Measurements from ENCODE around the gene CTIF. TPM values are rescaled to one million over a fixed set of nuclear protein-coding genes. Genes with fewer than 3 reads are reported as not detected.

The CTIF gene
- total and polyA plus RNA-seq, 12 donors, result 20.5 to 159 (median 57.0) TPM

GRCh38 chr18:48672671-48673340 lies 134.0 kb downstream of the CTIF start:
- 87 to 91% (median 91%) methylated on average over 5 to 6 of the region's 6 CpGs for whole genome bisulfite sequencing, 4 donors
- no peak overlapping the region for H3K27ac ChIP-seq
- no peak overlapping the region for H3K4me3 ChIP-seq
- H3K27me3 ChIP-seq, result no peaks in the 10 kb centered on the region
- peak in 3 of 7 donors; percentile 9 to 64 (median 19) for DNase-seq
- H3K36me3 ChIP-seq (replicated peaks in 1 of 2), result peaks cover 0 to 11% of the 10 kb centered on the region in 2 donors
- intact Hi-C loops (cut with DNase I), result loop anchor here (10.0 kb wide), 6 partner anchors 112 to 742 kb away; no protein-coding TSS in a partner anchor
- TF ChIP-seq POLR2A (IDR thresholded peaks at IDR 0.05), result no peak
- TF ChIP-seq CTCF (IDR thresholded peaks at IDR 0.05), result no peak
- H3K4me1 ChIP-seq (replicated peaks in 1 of 2), result peaks cover 8 to 19% of the 10 kb centered on the region in 2 donors
- H3K9me3 ChIP-seq (replicated peaks in 1 of 3), result no peaks in the 10 kb centered on the region

DNA sequence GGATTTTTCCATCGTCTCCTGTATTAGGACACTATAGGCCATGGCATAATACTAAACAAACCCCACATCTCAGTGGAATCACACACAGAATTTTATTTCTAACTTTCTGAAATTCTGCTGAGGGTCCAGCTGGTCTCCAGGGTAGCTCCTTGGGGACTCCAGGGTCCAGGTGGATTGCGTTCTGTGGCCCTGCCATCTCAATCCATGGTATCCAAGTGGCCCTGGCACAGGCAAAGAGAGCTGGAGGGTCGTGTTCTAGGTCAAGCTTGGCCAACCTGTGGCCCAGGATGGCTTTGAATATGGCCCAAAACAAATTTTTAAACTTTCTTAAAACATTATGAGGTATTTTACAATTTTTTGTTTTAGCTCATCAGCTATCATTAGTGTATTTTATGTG lies 134.6 kb downstream of the CTIF start:
- H3K27ac ChIP-seq, result no peak overlapping the region
- DNase-seq, result peak in 2 of 7 donors; percentile 11 to 35
- no peaks in the 10 kb centered on the region for H3K9me3 ChIP-seq (replicated peaks in 1 of 3)
- 63 to 65% (median 64%) methylated on average over 3 of the region's 3 CpGs for WGBS, 4 donors
- no peak overlapping the region for H3K4me3 ChIP-seq
- peaks cover 0 to 11% of the 10 kb centered on the region in 2 donors for H3K36me3 ChIP-seq (replicated peaks in 1 of 2)
- intact Hi-C loops (cut with DNase I), result loop anchor here (10.0 kb wide), 6 partner anchors 111 to 741 kb away; no protein-coding TSS in a partner anchor
- no peak for TF ChIP-seq POLR2A (IDR thresholded peaks at IDR 0.05)
- TF ChIP-seq CTCF (IDR thresholded peaks at IDR 0.05), result no peak
- H3K27me3 ChIP-seq, result no peaks in the 10 kb centered on the region
- peaks cover 8 to 19% of the 10 kb centered on the region in 2 donors for H3K4me1 ChIP-seq (replicated peaks in 1 of 2)

DNA sequence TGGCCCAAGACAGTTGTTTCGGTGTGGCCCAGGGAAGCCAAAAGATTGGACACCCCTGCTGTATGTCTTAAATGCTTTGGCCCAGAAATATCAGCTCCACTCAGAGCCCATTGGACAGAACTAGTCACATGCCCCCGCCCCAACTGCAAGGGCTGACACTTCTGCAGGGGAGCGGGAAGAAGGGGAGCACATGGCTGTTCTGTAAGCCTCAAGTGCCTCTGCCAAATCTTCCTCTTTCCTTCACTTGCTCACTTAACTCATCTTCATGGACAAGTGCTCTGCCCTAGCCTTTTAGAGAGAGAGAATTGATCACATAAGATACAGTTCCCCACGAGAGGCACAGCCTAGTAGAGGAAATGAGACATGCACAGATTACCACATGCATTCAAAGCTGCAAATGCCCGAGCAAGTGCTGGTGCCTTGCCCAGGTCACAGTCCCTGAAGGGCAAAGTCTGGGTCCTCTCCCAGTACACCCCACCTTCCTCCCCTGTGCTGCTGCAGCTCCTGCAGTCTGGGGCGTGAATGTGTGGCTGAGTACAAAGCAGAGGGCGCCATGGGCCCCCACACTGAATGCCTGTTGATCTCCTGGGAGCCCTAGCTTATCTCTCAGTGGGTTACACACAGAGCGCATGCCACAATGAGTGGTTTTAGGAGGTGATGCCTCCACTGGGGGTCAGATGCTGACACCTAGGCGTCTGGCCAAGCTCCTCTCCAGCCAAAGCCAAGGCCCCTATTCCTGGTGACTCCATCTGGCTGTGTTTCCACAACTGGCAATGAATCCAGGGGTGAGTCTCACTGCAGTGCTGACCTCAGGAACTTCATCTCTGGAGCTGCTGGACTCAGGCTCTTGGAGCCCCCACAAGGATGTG lies 135.3 kb downstream of the CTIF start:
- H3K9me3 ChIP-seq (replicated peaks in 1 of 3), result no peaks in the 10 kb centered on the region
- intact Hi-C loops (cut with DNase I), result loop anchor here (10.0 kb wide), 6 partner anchors 111 to 741 kb away; no protein-coding TSS in a partner anchor
- H3K36me3 ChIP-seq (replicated peaks in 1 of 2), result peaks cover 0 to 11% of the 10 kb centered on the region in 2 donors
- no peak overlapping the region for H3K4me3 ChIP-seq
- H3K4me1 ChIP-seq (replicated peaks in 1 of 2), result peaks cover 10 to 20% of the 10 kb centered on the region in 2 donors
- 77 to 87% (median 78%) methylated on average over 4 to 9 of the region's 9 CpGs for WGBS, 4 donors
- H3K27me3 ChIP-seq, result no peaks in the 10 kb centered on the region
- DNase-seq, result peak in 6 of 7 donors; percentile 16 to 52 (median 21)
- H3K27ac ChIP-seq, result peak overlapping the region in 1 of 5 donors; percentile 13
- no peak for TF ChIP-seq CTCF (IDR thresholded peaks at IDR 0.05)
- TF ChIP-seq POLR2A (IDR thresholded peaks at IDR 0.05), result no peak
